HG03520 (cell line): ENCODE measurements around the gene DPP3.

Source experiments
- ATAC-seq: cut with Tn5 transposase; IDR thresholded peaks from one replicate; pipeline ENCODE4 v1.9.1; 2021; ENCODE audit warnings: mild to moderate bottlenecking, moderate library complexity; ENCODE audit not compliant: unreplicated experiment

DPP3 gene

DNA sequence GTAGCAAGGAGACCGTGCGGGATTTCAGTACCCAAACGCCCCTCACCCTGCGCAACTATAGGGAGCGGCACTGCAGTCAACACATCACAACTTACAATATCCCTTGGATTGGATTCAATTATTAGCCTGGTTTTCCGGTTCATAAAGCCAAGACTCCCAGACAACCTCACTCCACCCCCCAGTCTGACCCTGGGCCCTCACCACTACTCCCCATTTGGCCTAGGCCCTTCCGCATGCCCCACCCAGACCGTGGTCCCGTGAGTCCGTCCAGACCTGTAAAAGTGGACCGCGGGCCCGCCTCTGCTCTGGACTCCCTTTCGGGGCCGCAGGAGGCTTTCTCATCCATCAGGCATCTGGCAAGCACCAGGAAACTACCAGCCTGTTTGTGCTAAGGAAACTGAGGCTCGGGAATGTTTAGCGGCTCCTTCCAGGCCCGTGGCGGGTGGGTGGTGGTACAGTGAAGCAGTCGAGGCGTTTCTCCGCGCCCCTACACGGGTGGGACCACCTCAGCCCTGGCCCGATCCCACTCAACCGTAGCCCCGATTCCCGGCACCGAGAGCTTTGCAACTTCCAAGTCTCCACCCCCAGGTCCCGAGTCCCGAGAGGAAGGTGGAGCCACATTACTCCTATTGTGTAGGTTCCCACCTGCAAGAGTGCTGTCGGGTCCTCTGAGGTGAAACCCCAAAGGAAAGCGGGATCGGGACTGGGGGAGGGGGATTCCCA is 679 bp upstream of the DPP3 start:
- ATAC-seq: no peak

DNA sequence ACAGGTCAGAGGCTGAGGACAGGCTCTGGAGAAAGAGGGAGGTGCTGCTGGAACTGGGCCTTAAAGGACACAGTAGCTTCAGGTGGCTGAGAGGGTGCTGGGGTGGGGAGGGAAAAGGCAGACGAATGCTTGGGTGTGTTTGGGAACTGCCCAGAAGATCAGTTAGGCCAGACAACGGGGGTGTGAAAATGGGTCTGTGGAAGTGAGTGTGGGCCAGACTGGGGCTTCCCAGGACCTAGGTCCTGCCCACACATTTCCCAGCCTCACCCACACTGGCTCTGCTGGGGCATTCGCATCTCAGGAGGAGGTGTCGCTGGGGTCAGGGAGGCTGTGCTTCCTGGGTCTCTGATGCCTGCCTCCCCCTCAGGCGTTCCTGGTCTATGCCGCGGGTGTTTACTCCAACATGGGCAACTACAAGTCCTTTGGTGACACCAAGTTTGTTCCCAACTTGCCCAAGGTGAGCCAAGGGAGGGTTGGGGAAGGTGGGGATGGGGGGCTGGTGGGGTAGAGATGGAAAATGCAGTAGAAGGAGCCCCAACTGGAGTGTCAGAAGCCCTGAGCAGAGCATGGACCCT is 4.7 kb downstream of the DPP3 start:
- ATAC-seq: no peak

DNA sequence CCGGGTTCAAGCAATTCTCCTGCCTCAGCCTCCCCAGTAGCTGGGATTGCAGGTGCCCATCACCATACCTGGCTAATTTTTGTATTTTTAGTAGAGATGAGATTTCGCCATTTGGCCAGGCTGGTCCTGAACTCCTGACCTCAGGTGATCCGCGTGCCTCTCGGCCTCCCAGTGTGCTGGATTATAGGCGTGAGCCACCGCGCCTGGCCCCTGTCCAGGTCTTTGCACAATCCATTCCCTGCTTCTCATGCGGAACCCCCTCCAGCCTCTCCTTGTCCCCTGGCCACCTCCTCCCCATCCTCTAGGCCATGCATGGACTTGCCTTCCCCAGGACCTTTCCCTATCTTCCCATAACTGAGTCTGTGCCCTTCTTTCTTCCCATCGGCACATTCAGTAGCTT is 8.7 kb downstream of the DPP3 start:
- no peak for ATAC-seq

DNA sequence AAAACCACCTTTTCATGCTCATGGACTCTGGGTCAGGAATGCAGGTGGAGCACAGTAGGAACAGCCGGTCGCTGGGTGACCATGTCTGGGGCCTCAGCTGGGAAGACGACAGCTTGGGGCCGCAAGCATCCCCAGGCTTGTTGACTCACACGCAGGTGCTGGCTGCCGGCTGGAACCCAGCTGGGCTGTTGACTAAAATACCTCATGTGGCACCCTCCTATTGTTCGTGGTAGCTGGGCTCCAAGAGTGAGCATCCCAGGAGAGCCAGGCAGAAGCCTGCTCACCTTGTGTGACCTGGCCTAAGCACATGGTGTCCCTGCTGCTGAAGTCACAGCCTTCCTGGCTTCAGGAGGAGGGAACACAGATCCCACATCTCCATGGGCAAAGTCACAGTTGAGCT is 9.4 kb downstream of the DPP3 start:
- ATAC-seq: no peak

DNA sequence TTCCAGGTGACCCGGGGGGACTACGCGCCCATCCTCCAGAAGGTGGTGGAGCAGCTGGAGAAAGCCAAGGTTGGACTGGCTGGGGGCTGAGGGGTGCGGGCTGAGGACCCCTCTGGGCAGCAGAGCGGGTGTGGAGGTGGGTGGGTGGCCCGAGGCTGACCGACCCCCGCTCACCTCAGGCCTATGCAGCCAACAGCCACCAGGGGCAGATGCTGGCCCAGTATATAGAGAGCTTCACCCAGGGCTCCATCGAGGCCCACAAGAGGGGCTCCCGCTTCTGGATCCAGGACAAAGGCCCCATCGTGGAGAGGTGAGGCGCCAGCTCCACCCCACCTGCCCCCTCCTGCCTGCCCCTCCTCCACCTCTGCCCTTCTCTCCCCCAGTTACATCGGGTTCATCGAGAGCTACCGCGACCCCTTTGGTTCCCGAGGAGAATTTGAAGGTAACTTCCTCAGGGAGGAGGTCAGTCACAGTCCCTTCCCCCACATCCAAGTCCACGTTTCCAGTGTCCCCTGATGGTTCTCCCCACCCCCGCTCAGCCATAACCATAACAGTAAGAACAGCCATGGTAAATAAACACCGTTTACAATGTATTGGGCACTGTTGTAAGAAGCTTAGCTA is 11.2 kb downstream of the DPP3 start:
- no peak for ATAC-seq

DNA sequence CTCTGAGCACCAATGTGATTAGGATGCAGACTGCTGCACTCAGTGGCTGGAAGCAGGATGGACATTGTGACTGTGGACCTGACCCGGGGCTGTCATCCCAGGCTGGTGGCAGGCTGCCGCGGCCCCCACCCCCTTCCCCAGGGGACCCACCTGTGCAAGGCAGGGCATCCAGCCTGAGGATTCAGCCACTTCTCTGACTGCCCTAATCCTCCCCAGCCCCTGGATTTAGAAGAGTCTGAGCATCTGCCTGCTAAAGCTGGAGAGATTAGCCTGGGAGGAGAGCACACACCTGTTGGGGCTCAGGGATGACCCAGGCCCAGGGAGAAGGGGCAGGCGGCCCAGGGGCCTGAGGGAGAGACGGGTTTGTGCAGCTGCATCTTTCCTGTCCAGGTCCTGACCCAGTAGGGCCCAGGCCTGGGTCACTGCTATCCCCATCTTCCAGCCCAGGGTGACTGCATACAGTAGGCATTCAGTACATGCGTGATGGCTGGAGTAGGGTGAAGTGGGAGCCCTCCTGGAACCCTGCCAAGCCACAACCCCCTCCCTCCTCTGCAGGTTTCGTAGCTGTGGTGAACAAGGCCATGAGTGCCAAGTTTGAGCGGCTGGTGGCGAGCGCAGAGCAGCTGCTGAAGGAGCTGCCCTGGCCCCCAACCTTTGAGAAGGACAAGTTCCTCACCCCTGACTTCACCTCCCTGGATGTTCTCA is 12.1 kb downstream of the DPP3 start:
- ATAC-seq: no peak

DNA sequence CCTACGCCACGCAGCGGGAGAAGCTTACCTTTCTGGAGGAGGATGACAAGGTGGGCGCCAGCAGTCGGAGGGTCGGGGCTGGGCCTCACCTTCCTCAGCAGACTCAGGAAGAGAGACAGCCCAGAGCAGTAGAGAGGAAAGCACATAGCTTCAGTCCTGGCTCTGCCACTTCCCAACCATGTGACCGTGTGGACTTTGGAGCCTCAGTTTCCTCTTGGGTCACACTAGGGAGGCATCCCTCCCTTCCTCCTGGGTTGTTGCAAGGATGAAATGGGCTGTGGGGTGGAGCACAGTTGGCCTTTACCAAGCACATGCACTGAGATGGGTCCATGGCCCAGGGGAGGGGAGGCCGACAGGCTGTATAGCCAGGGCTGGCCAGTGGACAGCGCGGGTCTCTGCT is 12.9 kb downstream of the DPP3 start:
- no peak for ATAC-seq

DNA sequence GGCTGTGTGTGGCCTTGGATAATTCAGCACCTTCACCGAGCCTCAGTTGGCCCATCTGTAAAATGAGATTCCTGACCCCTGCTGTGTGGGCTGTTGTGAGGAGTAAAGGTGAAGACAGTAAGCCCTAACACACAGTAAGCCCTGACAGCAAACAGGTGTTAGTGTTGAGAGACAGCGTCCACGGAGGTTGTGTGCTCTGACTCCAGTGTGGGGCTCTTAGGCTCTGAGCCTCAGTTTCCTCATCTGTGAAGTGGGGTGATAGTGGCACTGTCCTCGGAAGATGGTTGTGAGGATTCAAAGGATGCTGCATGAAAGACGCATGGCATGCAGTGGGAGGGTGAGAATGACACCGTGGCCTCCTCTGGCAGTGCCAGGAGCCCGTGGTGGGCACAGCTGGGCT is 14.2 kb downstream of the DPP3 start:
- ATAC-seq: no peak

DNA sequence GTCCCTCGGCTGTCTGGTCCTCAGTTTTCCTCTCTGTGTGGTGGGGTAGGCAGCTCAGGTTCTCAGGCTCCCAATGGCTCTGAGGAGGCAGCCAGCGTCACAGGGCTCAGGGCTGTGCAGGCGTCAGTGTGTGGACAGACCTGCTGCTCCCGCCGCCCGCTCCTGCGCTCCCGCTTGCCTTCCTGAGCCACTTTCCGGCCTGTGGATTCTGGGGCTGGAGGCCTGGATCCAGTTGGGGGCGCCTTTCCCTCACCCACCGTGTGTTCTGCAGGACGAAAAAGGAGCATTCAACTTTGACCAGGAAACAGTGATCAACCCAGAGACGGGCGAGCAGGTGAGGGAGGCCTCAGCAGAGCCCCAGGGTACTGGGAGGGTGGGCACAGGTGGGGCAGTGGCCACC is 14.7 kb downstream of the DPP3 start:
- no peak for ATAC-seq

DNA sequence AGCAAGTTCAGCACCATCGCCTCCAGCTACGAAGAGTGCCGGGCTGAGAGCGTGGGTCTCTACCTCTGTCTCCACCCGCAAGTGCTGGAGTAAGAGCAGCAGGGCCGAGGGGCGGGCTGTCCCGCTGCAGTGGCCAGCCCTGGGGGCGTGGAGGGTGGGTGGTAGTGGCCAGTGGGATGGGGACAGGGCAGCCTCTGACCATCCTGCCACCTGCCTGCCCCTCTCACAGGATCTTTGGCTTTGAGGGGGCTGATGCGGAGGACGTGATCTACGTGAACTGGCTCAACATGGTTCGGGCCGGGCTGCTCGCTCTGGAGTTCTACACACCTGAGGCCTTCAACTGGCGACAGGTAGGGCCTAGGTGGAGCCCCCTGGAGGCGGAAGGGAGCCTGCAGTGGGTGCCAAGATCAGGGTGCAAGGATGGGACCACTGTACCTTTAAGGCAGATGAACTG is 15.2 kb downstream of the DPP3 start:
- no peak for ATAC-seq

DNA sequence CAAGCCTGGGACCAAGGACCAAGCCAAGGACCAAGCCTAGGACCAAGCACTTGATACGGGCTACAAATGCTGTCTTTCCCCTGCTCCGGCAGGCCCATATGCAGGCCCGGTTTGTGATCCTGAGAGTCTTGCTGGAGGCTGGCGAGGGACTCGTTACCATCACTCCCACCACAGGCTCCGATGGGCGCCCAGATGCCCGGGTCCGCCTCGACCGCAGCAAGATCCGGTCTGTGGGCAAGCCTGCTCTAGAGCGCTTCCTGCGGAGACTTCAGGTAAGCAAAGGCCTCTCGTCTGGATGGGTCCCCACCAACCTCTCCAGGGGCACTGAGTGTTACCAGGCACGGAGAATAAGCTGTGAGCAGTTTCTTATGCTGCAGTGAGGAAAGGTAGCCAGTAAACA is 17.0 kb downstream of the DPP3 start:
- no peak for ATAC-seq

DNA sequence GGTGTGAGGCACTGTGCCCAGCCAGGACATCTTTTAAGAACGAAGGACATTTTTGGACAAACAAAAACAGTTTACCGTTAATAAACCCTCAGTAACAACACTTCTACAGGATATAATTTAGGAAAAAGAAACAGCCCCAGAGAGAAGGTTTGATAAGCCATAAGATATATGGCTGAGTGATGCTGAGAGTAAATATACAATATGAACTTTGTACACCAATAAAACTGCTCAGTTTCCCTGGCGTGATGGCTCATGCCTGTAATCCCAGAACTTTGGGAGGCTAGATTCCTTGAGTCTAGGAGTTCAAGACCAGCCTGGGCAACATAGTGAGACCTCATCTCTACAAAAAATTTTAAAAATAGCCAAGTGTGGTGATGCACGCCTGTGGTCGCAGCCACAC is 18.3 kb downstream of the DPP3 start:
- ATAC-seq: no peak

DNA sequence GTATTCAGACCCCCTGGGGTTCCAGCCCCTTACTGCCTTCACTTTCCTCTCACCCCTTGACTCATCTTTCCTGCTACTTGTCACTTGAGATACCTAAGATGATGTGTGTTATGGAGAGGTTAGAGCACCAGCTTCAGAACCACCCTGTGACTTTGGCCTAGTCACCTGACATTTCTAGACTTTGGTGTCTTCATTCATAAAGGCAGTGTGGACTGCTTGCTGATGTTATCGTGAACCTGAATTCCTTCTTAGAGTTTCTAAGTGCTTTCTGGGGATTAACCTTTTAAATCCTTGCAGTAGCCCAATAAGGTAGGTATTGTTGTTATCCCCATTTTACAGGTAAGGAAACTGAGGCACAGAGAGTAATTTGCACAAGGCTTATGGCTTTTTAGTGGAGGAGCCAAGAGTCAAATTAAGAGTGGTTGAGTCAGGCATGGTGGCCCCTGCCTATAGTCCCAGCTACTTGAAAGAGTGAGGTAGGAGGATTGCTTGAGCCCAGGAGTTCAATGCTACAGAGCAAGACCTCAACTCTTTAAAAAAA is 25.1 kb downstream of the DPP3 start:
- no peak for ATAC-seq

DNA sequence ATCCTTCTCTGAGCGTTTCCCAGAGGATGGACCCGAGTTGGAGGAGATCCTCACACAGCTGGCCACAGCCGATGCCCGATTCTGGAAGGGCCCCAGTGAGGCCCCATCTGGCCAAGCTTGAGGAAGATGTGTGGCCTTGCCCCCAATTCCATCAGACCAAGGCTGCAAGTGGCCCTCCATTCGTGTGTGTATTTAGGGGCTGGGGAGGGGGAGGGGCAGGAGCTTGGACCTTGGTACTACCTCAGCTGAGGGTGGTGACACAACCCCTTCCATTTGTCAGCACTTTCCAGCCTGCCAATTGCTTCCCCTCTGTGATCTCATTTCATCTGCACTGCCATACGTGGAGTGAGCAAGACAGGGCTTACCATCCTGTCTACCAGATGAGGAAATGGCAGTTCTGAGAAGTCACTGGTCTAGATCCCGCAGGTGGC is 28.9 kb downstream of the DPP3 start:
- ATAC-seq: no peak

DNA sequence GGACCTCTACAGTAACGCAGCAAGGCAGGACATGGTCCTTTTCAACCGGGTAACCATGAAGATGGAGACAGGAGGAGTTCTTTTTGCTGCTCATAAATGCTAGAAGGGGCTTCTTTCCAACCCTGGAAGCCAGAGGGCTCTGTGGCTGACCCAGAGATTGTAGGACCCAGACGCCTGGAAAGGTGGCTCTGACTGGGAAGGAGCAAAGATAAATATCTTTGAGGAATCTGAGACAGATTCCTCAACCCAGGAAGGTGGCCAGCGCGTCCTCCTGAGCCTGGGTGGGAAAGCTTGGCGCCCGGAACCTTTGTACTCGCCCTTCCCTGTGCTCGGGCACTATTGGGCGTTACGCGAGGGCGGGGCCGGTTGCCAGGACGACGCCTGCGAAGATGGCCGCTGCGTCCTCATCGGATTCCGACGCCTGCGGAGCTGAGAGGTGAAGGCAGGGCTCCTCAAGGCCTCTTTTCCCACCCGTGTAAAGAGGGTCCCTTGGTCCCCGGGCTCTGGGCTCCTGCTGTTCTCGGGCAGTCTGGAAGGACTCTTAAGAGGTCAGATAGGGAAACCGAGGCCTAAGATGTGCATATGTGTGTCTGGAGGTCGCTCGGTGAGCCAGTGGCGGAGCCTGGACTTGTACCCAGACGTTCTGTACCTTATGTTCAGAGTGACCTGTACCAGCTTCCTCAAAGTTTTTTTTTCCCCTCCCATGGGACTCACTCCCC is 30.2 kb downstream of the DPP3 start, which contains the start of gene BBS1:
BBS1 (plus strand) TSS at position 365 of the 719 bp plus-strand sequence; CDS start at position 390, 25 bp downstream.
- peak; percentile 67 for ATAC-seq

DNA sequence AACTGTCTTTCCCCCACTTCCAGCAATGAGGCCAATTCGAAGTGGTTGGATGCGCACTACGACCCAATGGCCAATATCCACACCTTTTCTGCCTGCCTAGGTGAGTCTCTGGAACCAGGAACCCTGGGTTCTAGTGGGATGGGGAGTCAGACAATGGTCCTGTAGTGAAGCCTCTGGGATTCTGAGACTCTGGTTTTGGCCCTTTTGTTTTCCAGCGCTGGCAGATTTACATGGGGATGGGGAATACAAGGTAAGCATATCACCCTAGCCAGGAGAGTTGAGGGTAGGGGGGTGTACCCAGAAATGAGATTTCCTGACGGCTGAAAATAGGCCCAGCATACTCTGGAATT is 30.7 kb downstream of the DPP3 start:
- no peak for ATAC-seq

DNA sequence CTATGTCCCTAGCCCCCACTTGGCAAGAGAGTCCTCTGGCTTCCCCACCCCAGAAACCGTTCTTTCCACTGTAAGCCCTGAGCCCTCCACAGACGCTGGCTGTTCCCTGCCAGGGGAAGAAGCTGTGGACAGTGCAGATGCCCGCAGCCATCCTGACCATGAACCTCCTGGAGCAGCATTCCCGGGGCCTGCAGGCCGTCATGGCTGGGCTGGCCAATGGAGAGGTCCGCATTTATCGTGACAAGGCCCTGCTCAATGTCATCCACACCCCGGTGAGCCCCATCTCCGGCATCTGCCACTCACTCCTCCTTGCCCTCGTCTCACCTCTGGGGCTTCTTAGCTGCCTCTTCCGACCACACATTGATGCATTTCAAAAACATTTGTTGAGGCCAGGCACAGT is 43.4 kb downstream of the DPP3 start:
- no peak for ATAC-seq

DNA sequence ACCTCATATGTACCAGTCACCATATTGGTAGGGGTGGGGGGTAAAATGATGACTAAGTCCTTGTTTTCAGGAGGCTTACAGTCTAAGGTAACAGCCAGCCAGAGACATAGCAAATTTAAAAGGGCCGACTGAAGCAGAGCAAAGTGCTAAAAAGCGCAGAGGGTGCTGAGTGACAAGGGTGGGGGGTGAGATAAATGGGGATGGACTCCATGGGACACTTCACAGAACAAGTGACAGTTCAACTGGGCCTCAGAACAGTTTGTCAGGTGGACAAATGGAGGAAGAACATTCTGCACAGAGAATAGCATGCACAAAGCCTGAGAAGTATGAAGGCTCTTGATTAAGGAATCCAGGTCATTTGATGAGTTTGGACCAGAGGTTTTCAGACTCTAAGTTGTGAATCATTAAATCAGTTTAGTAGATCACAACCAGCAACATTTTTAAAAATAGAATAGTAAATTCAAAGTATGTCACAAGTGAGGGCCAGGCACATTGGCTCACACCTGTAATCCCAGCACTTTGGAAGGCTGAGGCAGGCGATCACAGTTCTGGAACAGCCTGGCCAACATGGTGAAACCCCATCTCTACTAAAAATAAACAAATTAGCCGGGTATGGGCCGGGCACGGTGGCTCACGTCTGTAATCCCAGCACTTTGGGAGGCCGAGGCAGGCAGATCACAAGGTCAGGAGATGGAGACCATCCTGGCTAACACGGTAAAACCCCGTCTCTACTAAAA is 44.2 kb downstream of the DPP3 start:
- no peak for ATAC-seq

DNA sequence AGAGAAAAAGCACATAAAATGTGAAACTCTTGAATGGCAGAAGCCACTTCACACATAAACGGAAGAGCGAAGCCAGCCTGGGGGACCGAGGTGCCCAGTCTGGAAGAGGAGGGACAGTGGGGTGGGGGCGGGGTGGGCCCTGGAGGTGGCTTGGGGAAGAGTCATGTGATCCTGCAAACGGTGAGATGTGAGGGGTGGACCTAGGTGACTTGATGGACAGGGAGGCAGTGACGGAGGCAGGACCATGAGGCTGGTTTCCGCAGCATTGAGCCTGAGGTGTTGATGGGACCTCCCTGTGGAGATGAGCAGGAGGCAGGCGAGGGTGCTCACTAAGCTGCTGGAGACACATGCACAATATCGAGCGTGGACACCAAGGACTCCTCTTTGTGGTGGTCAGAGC is 48.8 kb downstream of the DPP3 start:
- no peak for ATAC-seq

DNA sequence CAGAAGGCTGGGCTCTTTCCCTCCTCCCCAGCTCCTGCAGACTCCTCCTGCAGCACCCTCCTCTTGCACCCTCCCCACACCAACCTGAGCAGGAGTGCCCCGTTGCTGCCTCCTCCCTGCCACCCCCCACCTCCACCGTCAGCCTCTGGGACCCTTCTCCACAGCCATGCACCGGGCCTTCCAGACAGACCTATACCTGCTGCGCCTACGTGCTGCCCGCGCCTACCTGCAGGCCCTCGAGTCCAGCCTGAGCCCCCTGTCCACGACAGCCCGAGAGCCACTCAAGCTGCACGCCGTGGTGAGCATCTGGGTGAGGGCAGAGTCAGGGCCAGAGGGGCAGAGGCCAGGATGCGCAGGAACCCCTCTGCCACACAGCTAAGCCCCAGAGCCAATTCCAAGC is 49.4 kb downstream of the DPP3 start:
- ATAC-seq: no peak
